ENCODE measurements around the gene MB.

Gene MB

GRCh38 chr22:35592418-35592967 is 24.6 kb downstream of the MB start:
- no peaks in the 10 kb centered on the region; the same call in 1 of the 2 replicates for H3K27me3 ChIP-seq (replicated peaks; ENCODE audit: control insufficient read depth, insufficient read depth, low read length)
- H3K4me3 ChIP-seq (replicated peaks; ENCODE audit: low read depth, low read length): no peak overlapping the region
- no peak for TF ChIP-seq CTCF (IDR thresholded peaks at IDR 0.05; ENCODE audit: insufficient read depth, low read length, poor library complexity, severe bottlenecking)
- DNase-seq (ENCODE audit: extremely low read depth, insufficient read length): no peak
- no peaks in the 10 kb centered on the region for H3K36me3 ChIP-seq (ENCODE audit: control insufficient read depth, insufficient read depth, low read length)

GRCh38 chr22:35591714-35592417 is 25.3 kb downstream of the MB start:
- DNase-seq (ENCODE audit: extremely low read depth, insufficient read length): no peak
- Histone ChIP-seq H3K36me3 (ENCODE audit: control insufficient read depth, insufficient read depth, low read length) (no peaks in the 10 kb centered on the region), H3K27me3 (replicated peaks; ENCODE audit: control insufficient read depth, insufficient read depth, low read length) (no peaks in the 10 kb centered on the region; the same call in none of the 2 replicates), H3K4me3 (replicated peaks; ENCODE audit: low read depth, low read length) (no peak overlapping the region)
- TF ChIP-seq CTCF (IDR thresholded peaks at IDR 0.05; ENCODE audit: insufficient read depth, low read length, poor library complexity, severe bottlenecking): no peak

GRCh38 chr22:35590634-35591295 is 26.4 kb downstream of the MB start:
- Histone ChIP-seq H3K36me3 (ENCODE audit: control insufficient read depth, insufficient read depth, low read length) (no peaks in the 10 kb centered on the region), H3K4me3 (replicated peaks; ENCODE audit: low read depth, low read length) (no peak overlapping the region), H3K27me3 (replicated peaks; ENCODE audit: control insufficient read depth, insufficient read depth, low read length) (no peaks in the 10 kb centered on the region; the same call in none of the 2 replicates)
- no peak for DNase-seq (ENCODE audit: extremely low read depth, insufficient read length)
- no peak for TF ChIP-seq CTCF (IDR thresholded peaks at IDR 0.05; ENCODE audit: insufficient read depth, low read length, poor library complexity, severe bottlenecking)

GRCh38 chr22:35589756-35590093 is 27.4 kb downstream of the MB start:
- no peaks in the 10 kb centered on the region for H3K36me3 ChIP-seq (ENCODE audit: control insufficient read depth, insufficient read depth, low read length)
- no peaks in the 10 kb centered on the region; the same call in none of the 2 replicates for H3K27me3 ChIP-seq (replicated peaks; ENCODE audit: control insufficient read depth, insufficient read depth, low read length)
- TF ChIP-seq CTCF (IDR thresholded peaks at IDR 0.05; ENCODE audit: insufficient read depth, low read length, poor library complexity, severe bottlenecking): no peak
- no peak for DNase-seq (ENCODE audit: extremely low read depth, insufficient read length)
- no peak overlapping the region for H3K4me3 ChIP-seq (replicated peaks; ENCODE audit: low read depth, low read length)

- no peak for TF ChIP-seq CTCF (IDR thresholded peaks at IDR 0.05; ENCODE audit: insufficient read depth, low read length, poor library complexity, severe bottlenecking)
- Histone ChIP-seq H3K4me3 (replicated peaks; ENCODE audit: low read depth, low read length) (no peak overlapping the region), H3K36me3 (ENCODE audit: control insufficient read depth, insufficient read depth, low read length) (no peaks in the 10 kb centered on the region), H3K27me3 (replicated peaks; ENCODE audit: control insufficient read depth, insufficient read depth, low read length) (no peaks in the 10 kb centered on the region; the same call in none of the 2 replicates)
- no peak for DNase-seq (ENCODE audit: extremely low read depth, insufficient read length)
Measured at GRCh38 chr22:35589071-35589755, 27.9 kb downstream of the MB start.
